Coronary artery (tissue), 2 donors: ENCODE measurements around the gene RASGEF1B.

ENCODE experiments used
- DNase-seq: peaks from one replicate; pipeline ENCODE4 v3.0.0-alpha.2; 2017; ENCODE audit warnings: low spot score
- H3K27ac ChIP-seq, 2 donors: fragments of 200-600 bp; sonication (generic); one replicate each; pipeline ENCODE4 v1.5.1; 2016 to 2019
- H3K4me3 ChIP-seq: fragments of 200-600 bp; sonication (generic); 2 replicates; pipeline ENCODE4 v1.5.1; 2016; ENCODE audit warnings: mild to moderate bottlenecking, moderate library complexity
- CTCF ChIP-seq: fragments of 200-600 bp; sonication (generic); IDR thresholded peaks from one replicate; pipeline ENCODE4 v1.5.1; 2019; ENCODE audit warnings: antibody characterized with exemption

Gene RASGEF1B

GRCh38 chr4:81447566-81448229, 24.0 kb downstream of the RASGEF1B start:
- no peak overlapping the region for H3K27ac ChIP-seq
- DNase-seq: no peak
- H3K4me3 ChIP-seq: no peak overlapping the region
- no peak for TF ChIP-seq CTCF

- H3K27ac ChIP-seq: no peak overlapping the region
- no peak for TF ChIP-seq CTCF
- DNase-seq: no peak
- H3K4me3 ChIP-seq: no peak overlapping the region
These were observed 25.1 kb downstream of the RASGEF1B start for GRCh38 chr4:81446634-81447033.

- TF ChIP-seq CTCF: no peak
- Histone ChIP-seq H3K4me3 (no peak overlapping the region), H3K27ac (no peak overlapping the region)
- no peak for DNase-seq
These were observed 26.5 kb downstream of the RASGEF1B start for GRCh38 chr4:81445196-81445595.

GRCh38 chr4:81442484-81443085, 29.1 kb downstream of the RASGEF1B start:
- DNase-seq: no peak
- no peak overlapping the region for H3K27ac ChIP-seq
- no peak overlapping the region for H3K4me3 ChIP-seq
- TF ChIP-seq CTCF: no peak

GRCh38 chr4:81440949-81441348, 30.8 kb downstream of the RASGEF1B start:
- no peak overlapping the region for H3K4me3 ChIP-seq
- TF ChIP-seq CTCF: no peak
- no peak overlapping the region for H3K27ac ChIP-seq
- no peak for DNase-seq

- no peak for TF ChIP-seq CTCF
- H3K4me3 ChIP-seq: no peak overlapping the region
- DNase-seq: no peak
- H3K27ac ChIP-seq: no peak overlapping the region
These were observed 34.6 kb downstream of the RASGEF1B start for GRCh38 chr4:81436941-81437574.

- Histone ChIP-seq H3K4me3 (no peak overlapping the region), H3K27ac (no peak overlapping the region)
- no peak for DNase-seq
- TF ChIP-seq CTCF: no peak
These were observed 35.6 kb downstream of the RASGEF1B start for GRCh38 chr4:81436096-81436495.
